GM13976 (cell line): Measurements from ENCODE around the gene PDCD1.

Source experiments
- DNase-seq: peaks from one replicate; pipeline ENCODE4 v3.0.0; 2012; ENCODE audit warnings: low spot score
- CTCF ChIP-seq: IDR thresholded peaks from 2 replicates; pipeline ENCODE4 v1.5.1; 2012; ENCODE audit warnings: borderline replicate concordance, mild to moderate bottlenecking; ENCODE audit not compliant: insufficient read depth; ENCODE audit errors: extremely low read depth, missing control alignments, control extremely low read depth
- in situ Hi-C: fragments of 300-500 bp; cut with MboI; formaldehyde crosslinking; loops from one replicate; pipeline ENCODE4 v1.12.0; 2022; ENCODE audit warnings: low sequenced_read_pairs, mixed read lengths, inconsistent platforms; ENCODE audit not compliant: unreplicated experiment

The PDCD1 gene

GRCh38 chr2:241813644-241814392 is 44.9 kb downstream of the PDCD1 start:
- TF ChIP-seq CTCF: no peak
- in situ Hi-C loops: no loop called here
- peak; percentile 67 for DNase-seq

- no peak for TF ChIP-seq CTCF
- in situ Hi-C loops: no loop called here
- DNase-seq: peak; percentile 39
Measured at GRCh38 chr2:241812730-241813643, 45.7 kb downstream of the PDCD1 start.

- DNase-seq: peak; percentile 29
- in situ Hi-C loops: no loop called here
- TF ChIP-seq CTCF: no peak
Measured at GRCh38 chr2:241811952-241812729, 46.6 kb downstream of the PDCD1 start.

- in situ Hi-C loops: no loop called here
- TF ChIP-seq CTCF: no peak
- DNase-seq: peak; percentile 33
Measured at GRCh38 chr2:241811201-241811951, 47.3 kb downstream of the PDCD1 start.

- in situ Hi-C loops: no loop called here
- TF ChIP-seq CTCF: no peak
- DNase-seq: no peak
Measured at GRCh38 chr2:241810307-241811200, 48.1 kb downstream of the PDCD1 start.
